Measurements from ENCODE around the gene CERS6.
"Not testable (repeated sequence)": the region's sequence is repeated elsewhere in the genome, so short reads cannot be mapped to it uniquely, and the experiment has no call there.

Gene CERS6, protein sequence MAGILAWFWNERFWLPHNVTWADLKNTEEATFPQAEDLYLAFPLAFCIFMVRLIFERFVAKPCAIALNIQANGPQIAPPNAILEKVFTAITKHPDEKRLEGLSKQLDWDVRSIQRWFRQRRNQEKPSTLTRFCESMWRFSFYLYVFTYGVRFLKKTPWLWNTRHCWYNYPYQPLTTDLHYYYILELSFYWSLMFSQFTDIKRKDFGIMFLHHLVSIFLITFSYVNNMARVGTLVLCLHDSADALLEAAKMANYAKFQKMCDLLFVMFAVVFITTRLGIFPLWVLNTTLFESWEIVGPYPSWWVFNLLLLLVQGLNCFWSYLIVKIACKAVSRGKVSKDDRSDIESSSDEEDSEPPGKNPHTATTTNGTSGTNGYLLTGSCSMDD

DNA sequence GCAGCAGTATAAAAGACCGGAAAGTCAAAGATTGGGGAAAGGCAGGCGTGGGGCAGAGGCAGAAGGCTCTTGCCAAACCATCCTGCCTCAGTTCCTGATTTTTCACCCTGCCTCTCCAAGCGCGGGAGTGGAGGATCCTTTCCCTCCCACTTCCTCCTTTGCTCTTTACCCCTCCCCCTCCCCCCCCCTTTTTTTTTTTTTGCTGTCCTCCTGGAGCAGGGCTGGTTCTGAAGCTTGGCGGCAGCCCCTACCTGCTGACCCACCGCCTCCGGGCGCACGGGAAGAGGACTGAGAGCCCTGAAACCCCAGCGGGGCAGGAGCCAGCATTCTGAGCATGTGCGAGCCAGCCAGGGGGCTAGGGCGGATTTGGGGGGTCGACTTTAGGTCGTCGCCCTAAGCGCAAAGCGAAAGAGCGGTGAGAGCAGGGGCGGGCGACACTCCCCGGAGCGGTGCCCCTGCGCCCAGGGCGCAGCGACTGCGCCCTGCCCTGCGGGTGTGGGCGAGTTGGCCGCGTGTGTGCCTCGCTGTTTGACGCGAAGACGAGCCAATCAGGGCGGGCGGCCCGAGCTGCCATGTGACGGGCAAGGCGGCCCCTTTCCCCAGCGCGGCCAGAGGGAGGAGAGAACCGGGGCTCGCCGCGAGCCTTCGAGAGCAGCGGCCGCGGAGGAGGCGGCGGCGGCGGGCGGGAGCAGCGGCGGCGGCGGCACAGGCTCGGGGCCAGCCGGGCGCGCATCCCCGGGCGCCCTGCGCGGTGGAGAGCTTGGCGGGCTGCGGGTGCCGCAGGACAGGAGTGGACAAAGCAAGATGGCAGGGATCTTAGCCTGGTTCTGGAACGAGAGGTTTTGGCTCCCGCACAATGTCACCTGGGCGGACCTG lies at the start of gene CERS6:
CERS6 (plus strand) TSS at position 628 of the 876 bp plus-strand sequence; CDS start at position 805, 177 bp downstream.
- no peak for DNase-seq

GRCh38 chr2:168412301-168412700 lies 43.8 kb upstream of the CERS6 start:
- not testable (repeated sequence) for DNase-seq

- DNase-seq = not testable (repeated sequence)
Measured at GRCh38 chr2:168413101-168413500, 43.0 kb upstream of the CERS6 start.

- no peak for DNase-seq
Measured at GRCh38 chr2:168416555-168416954, 39.5 kb upstream of the CERS6 start.

DNA sequence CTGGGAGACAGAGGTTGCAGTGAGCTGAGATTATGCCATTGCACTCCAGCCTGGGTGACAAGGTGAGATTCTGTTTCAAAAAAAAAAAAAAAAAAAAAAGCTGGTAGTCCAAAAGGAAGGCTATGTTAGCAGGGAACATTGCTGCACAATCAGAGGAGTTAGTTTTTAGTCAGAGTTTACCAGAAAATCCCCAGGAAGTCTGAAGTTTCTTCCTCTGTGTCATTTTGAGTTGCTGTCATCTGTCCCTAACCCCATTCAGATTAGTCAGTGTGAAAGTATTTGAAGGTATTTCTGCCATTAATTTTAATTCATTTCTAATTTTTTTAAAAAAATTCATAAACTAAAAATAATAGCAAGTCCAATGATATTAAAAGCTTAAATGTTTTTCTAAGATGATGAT lies 33.5 kb upstream of the CERS6 start:
- no peak for DNase-seq

- DNase-seq = no peak
Measured at GRCh38 chr2:168424112-168424951, 31.7 kb upstream of the CERS6 start.

DNA sequence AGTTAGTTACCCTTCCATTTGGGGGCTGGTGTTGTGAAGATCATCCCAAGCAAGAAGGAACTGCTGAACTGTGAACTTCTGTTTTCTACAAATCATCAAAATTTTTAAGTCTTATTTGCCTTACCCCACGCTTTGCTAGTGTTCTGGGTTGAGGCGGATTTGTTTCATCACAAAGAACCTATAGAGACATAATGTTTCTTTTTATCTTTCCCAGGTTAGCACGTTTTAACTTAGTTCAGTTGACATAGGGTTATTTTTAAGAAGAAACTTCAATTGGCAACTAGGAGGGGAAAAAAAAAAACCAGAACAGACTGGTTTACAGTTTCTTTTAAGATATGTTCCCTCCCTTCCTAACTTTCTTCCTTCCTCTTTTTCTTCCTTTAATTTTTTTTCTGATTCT lies 31.1 kb upstream of the CERS6 start:
- no peak for DNase-seq

- no peak for DNase-seq
Measured at GRCh38 chr2:168426861-168427260, 29.2 kb upstream of the CERS6 start.

DNA sequence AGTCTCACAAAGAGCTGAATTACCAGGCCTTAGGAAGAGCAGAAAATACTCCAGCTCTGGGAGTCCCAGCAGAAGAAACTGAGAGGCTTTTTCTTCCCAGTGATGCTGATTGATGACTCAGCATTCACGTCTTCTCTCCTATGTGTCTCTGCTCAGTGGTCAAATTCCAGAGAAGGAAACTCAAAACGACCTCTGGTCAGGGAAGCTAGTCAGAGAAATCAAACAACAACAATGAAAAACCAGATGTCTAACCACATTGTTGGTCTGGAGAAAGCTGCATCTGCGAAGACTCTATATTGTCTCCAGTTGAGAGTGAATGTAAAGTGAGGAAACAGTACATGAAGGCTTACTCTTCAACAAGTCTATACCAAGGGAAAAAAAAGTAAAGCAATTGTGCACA lies 28.6 kb upstream of the CERS6 start:
- DNase-seq = no peak

DNA sequence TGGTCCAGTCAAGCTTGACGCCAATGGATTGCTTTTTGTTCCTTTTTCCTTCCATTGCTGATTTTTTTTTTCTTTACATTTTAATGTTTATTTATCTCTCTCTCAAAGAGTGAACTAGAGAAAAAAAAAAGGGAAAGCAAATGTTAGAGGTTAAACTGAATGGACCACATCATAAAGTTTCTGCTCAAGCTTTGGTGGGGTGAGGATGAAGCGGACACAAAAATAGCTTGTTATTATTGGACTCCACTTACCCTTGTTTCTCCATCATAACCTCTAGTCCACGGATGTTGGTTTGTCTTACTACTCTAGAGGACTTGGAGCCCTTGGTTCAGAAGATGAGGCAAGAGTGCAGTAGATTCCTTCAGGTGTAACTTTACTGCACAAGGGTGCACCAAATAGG lies 27.6 kb upstream of the CERS6 start:
- no peak for DNase-seq

- no peak for DNase-seq
Measured at GRCh38 chr2:168429988-168430387, 26.1 kb upstream of the CERS6 start.

DNA sequence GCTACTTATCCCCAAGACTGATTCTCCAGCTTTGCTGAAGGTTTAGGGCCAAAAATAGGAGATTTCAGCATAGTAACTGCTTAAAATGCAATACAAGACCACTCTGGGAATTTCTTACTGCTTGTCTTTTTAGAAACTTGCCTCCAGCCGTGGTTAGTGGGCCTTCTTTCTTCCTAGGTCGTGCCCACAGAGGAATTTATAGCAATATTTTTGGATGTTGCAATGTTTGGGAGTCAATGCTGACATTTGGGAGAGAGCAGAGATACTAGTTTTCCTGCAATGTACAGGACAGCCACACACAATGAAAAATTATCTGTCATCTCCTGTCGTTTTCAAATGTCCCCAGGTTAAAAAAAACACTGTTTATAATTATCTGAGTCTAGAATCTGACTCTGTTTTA lies 25.6 kb upstream of the CERS6 start:
- DNase-seq = no peak

DNA sequence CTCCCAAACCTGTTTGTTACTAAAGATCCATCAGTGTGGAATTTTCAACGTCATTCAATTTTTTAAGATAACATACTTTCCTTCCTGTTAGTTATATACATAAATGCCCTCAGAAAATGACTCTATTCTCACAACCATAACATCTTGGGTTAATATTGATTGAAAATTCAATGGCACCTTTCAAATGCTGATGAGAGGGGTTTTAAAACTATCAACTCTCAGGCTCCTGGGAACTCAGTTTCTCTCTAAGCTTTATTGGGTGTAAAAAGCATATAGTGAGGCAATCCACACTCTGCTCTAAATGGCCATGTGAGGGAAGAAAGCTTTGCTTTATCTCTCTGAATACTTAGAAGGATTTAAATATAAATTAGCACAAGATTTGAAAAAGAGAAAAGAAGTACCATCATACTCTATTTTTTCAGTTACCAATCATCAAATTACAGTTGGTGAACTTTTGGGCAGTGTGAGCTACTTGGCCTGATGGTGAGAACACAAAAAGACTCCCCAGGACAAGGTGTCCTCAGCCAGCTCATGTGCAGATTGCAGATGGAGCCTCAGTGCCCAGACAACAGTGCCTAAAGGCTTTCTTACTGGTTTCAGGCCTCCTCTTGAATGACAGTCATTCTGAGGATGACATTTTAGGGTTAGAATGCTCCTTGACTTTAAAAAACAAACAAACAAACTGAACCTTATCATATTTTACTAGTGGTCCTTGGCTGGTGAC lies 24.6 kb upstream of the CERS6 start:
- no peak for DNase-seq

DNA sequence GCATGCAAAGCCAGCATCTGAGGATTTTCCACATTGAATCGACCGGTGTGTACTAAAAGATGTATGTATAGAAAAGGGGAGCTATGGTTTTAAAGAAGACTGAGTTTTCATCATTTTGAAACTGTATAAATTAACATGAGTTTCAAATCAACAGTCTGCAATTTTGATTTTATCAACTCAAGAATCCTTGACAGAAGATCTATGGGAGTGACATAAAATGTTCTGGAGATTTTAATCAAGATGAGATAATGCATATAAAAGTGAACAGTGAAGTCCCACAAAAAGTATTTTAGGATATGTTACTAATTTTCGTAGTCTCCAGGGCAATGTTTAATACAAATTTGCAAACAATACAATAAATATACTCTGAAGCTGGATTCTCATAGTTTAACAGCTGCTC lies 24.0 kb upstream of the CERS6 start:
- DNase-seq = no peak

- no peak for DNase-seq
Measured at GRCh38 chr2:168432565-168433186, 23.4 kb upstream of the CERS6 start.

DNA sequence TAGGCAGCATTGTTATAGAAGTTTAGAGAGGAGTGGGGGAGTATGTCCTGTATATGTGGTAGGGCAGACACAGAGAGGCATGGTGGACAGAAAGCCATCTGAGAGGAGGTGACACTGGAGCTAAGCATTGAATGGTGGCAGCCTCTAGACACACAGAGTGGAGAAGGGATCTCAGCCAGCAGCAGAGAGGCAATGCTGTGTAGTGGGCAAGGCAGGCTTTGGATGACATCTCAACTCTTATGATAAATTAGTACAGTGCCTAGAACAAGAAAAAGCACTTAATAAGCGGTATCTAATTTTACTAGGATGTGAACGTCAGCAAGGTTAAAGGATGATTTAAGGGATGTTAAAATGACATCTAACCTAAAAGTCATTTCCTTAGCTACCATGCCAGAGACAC lies 22.5 kb upstream of the CERS6 start:
- no peak for DNase-seq

- DNase-seq = peak; percentile 13
Measured at GRCh38 chr2:168434146-168434545, 21.9 kb upstream of the CERS6 start.

DNA sequence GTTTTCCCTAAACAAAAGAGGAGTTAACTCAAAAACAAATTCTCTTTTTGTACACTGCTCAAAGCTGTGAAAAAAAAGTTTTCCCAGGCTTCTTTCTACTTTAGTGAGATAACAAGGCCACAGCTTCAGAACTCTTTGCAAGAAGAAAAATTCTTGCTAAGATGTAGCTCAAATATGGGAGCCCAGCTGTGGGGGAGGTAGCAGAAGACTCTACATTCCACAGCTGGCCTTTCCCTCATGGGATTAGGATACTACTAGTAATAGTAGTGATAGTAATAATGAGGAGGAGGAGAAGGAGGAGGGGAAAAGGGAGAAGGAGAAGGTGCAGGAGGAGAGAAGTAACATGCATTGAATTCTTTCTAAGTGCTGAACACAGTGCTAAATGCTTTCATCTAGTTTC lies 19.2 kb upstream of the CERS6 start:
- DNase-seq = no peak

DNA sequence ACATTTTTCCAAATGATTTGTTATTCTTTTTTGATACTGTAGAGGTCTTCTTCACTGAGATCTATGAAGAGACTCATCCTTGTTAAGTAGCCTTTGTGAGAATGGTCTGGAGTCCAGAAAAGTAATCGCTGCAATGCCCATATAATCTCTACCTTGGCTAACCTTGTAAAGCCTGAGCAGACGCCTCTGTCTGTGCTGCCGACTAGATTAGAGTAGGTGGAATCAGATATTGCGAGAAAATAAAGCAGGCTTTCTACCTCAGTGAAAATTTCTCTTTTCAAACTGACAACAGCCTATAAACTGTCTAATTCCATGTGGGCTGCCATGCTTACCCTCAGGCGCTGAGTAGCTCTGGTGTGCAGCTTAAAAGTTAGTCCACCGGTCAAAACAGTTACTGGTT lies 17.5 kb upstream of the CERS6 start:
- DNase-seq = no peak

- no peak for DNase-seq
Measured at GRCh38 chr2:168439536-168439935, 16.5 kb upstream of the CERS6 start.

DNA sequence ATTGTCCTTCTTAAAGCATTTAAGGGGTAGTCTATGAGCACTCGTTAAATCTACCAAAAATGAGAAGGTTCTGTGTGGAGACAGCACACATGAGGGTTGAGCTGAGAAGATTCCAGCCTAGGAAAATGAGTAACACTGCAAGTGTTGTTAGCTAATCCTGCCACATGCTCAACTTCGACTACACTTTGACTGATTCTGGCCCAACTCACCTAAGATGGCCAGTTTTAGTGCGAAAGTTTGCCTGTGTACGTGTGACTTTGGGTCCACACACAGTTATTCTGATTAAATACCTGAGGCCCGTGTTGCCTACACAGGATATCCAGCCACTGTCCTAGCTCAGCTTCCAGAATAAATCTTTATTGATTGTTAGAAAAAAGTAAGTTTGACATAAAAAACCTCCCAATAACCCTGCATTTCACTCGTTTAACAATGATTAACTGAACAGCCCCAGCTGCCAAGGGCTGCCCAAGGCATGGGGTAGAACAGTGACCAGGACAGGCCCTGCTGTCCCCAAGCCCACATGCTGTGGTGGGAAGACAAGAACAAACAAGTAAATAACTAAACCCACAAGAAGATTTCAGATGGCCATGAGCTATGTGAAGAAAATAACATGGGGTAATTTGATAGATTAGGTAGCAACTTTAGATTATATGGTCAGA lies 14.7 kb upstream of the CERS6 start:
- no peak for DNase-seq
